Activated gamma-delta T cell (primary cell): Measurements from ENCODE around the gene EXOC3L2.
"Not testable (repeated sequence)": the region's sequence is repeated elsewhere in the genome, so short reads cannot be mapped to it uniquely, and the experiment has no call there.

ENCODE experiments used
- DNase-seq: peaks from one replicate; lab custom pipeline; 2025; lab: John Stamatoyannopoulos, UW

Gene EXOC3L2

DNA sequence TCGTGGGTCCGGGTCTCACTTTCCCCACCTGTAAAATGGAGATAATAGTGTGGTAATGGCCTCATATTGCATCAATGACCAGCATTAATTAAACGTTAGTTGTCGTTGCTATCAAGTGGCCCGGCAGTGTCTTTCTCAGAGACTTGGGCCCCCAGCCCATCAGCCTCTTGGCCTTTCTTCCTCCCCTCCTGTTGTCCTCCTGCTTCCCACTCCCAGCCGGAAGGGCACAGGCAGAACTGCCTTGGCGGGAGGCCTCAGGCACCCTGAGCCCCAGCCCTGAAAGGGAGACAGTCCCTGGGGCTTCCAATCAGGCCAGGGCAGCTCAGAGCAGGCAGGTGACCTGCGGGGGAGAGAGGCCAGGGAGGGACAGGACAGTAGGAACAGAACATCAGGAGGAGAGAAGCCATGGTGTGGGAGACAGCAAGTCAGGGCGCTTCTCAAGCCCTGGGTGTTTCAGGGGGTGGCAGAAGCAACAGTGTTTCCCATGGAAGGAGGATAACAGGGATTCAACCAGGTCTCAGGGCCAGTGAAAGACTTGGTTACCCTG is 10.5 kb upstream of the EXOC3L2 start:
- no peak for DNase-seq

DNA sequence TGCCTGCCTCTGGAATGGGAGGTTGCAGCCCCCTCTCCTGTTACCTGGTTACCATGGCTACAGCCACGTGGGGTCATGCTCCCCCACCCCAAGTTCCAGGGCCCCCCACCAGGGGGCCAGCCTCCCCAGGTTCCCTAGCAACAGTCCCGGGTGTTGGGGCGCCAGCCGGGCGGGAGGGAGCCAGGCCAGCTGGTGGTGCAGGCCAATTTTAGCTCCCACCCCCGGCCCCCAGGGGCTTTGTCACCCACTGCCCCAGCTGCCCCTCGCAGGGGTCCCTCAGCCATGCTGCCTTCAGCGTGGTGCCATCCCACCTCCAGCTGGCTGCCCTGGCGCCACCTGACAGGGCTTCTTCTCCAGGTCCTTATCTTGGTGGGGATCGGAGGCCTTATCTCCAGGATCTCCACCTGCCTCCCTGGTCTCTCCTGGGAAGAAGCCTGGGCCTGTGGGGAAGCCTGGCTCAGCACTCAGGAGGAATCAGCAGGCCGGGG is 8.9 kb upstream of the EXOC3L2 start:
- DNase-seq = no peak

DNA sequence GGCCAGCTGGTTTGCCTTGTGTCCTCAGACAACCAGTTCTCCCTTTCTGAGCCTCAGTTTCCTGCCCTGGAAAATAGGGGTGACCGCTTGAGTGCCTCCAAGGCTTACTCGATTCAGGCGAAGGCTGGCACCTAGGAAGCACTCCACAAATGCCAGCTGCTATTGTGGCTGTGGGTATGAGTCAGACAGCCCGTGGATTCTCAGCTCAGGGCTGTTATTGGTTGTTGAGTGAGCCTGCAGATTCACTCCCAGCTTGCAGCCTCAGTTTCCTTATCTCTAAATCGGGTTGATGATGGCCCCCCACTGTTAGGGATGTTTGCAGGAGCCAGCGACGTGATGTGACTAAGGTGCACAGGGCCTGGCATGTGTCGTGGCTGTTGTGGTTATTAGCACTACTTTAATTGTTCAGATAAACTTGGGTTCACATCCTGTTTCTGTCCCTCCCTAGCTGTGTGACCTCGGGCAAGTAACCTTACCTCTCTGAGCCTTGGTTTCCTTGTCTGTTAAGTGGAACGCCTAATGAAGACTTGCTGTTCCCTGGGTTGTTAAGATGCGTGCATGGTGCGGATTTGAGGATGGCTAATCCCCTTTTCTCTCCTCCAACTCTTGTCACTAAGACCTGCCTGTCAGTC is 8.3 kb upstream of the EXOC3L2 start:
- DNase-seq = no peak

DNA sequence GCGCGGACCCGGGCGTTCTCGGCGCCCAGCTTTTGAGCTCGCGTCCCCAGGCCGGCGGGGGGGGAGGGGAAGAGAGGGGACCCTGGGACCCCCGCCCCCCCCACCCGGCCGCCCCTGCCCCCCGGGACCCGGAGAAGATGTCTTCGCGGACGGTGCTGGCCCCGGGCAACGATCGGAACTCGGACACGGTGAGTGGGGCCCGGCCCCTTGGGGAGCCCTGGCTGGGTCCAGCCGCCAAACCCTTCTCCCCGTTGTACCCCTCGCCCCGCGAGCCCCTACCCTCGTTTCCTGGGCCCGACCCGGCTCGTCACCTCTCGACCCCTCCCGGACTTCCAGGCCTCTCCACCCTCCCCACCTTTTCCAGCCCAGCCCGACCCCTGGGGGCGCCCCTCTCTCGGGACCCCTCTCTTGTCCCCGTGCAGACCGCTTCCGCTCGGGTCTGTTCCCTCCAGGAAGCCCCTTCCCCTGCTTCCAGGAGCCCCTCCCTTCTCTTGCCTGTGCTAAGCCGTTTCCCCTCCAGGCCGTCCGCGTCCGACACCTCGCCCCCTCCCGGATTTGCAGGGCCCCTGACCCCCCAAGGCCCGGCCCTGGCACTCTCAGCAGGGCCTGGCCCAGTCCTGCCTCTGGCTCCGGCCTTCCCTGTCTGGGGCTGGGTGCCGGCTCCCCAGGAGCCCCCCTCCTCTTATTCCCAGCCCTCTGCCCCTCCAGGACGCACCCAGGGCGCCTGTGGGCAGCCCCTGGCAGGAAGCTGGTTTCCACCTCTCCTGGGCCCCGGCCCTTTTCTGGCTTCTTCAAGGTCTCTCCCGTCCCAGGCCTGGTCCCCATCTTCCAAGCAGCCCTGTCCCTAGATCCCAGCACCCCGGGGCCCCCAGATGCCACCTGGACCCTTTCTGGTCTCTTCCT is 6.5 kb upstream of the EXOC3L2 start:
- DNase-seq = no peak

DNA sequence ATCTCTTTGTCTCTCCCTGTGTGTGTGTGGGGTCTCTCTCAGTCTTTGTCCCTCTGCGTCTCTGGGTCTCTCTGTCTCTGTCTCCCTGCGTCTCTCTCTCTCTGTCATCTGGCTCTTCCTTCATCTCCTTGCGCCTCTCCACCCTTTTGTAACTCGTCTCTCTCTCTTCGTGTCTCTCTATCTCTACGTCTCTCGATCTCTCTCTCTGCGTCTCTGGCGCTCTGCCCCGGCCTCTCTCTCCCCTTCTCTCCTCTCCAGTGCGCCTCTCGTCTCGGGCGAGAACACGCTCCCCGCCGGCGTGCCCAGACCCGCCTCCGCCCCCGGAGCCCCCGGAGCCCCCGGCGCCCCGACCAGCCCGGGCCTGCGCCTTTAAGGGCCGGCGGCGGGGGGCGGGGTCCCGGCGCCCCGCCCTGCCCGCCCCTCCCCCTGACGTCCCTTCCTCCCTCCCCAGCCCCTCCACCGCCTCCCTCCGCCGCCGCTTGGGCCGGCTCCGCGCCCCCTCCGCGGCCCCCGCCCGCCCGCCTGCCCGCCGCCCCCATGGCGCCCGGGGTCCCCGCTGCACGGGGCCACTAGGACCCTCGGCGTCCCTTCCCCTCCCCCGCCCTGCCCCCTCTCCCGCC is 5.7 kb upstream of the EXOC3L2 start, which contains the start of gene MARK4:
Gene MARK4, plus strand, starts transcription at position 440 of the 620 bp plus-strand sequence. CDS start 318 bp downstream, outside the sequence.
- DNase-seq = peak; percentile 39

DNA sequence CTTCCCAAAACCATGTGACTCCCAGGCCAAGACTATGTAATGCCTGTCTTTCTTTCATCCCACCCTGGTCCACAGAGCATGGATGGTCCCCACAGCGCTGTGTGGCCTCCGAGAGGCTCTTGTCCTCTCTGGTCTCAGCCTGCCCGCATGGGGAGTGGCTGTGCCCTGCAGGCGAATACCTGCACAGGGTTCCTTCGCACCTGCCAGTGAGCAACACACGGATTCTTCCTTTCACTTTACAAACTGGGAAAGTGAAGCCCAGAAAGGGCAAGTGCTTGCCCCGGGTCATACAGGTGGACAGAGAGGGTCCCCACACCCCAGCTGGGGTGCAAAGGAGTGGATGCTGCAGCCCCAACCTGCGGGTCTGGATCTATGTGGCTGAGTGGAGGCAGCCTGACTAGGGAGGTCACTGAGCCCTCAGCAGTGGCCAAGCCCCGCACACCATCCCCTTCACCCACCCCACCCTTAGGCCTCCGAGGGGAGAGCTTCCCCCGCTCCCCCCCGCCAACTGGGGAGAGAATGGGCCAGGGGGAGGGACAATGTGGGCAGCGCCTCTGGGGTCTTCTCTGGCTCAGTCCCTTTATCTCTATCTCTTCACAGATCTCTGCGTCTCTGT is 5.1 kb upstream of the EXOC3L2 start:
- no peak for DNase-seq

DNA sequence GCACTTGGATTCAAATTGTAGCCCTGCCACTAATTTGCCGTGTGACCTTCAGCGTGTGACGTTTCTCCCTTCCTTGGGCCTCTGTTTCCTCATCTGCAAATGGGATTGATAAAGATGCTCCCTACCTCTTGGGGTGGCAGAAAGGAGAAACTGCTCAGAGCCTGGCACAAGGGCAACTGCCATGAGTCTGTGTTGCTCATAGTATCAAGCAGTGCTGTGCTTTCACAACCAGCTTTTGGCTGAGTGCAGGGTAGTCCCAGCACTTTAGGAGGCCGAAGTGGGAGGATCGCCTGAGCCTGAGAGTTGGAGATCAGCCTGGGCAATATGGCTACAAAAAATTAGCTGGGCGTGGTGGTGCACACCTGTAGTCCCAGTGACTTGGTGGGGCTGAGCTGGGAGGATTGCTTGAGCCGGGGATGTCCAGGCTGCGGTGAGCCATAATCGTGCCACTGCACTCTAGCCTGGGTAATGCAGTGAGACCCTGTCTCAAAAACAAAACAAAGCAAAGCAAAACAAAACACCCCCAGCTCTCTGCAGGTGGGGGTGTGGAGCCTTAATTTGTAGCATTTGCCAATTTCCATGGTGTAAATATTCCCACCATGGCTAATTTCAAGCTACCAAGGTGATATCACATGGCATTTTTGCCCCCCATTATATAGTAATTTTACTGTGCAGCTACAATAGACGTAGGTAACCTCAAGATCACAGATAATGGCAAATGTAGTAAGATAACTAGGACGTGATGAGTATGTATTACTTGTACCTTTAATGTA is 4.2 kb upstream of the EXOC3L2 start:
- no peak for DNase-seq

DNA sequence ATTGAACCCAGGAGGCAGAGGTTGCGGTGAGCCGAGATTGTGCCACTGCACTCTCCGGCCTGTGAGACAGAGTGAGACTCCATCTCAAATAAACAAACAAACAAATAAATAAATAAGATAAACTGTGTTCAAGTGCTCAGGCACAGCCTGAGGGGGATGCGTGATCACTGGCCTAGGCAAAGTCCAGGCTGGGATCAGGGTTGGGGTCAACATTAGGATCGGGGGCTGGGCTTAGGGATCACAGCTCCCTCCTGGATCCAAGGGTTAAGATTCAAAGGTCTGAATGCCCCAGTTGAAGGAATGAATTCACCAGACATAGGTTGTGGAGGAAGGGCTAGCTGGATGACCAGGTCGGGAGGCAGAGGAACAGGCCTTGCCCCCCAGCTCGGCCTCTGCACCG is 1.9 kb upstream of the EXOC3L2 start:
- DNase-seq = no peak

DNA sequence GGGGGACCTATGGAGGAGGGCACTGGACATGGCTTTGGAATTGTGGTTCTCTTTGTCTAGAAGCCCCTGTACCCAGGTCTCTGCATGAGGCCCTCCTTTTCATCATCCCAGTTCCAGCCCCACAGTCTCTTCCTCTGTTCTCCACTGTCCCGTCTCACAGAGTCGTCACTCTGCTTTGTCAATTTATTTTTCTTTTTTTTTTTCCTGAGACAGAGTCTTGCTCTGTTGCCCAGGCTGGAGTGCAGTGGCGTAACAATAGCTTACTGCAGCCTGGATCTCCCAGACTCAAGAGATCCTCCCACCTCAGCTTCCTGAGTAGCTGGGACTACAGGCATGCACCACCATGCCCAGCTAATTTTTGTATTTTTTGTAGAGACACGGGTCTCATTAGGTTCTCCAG is 619 bp upstream of the EXOC3L2 start:
- DNase-seq = no peak

DNA sequence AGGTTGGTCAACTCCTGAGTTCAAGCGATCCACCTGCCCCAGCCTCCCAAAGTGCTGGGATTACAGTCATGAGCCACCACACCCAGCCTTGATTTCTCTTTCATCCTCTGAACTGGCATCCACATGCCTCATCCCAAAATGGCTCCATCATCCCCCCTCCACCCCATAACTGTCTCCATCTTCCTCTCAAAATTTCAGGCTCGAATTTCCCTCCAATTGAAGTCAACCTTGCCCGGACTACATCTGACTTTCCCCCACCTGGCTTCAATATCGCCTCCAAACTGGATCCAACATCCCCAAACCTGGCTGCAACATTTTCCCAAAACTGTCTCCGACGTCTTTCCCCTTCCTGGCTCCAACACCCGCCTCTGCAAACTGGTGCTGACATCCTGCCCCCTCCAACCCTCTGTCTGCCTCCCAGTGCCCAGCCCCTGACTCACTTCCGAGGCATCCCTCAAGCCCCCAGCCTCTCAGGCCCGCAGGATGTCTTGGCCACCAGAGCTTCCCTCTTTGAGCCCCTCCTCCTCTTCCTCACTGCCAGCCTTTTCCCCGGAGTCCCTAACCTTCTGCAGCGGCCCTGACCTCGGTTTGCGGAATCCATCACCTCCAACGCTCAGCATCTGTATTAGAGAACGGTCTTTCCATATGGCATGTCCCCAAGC is 943 bp downstream of the EXOC3L2 start:
- DNase-seq = no peak

DNA sequence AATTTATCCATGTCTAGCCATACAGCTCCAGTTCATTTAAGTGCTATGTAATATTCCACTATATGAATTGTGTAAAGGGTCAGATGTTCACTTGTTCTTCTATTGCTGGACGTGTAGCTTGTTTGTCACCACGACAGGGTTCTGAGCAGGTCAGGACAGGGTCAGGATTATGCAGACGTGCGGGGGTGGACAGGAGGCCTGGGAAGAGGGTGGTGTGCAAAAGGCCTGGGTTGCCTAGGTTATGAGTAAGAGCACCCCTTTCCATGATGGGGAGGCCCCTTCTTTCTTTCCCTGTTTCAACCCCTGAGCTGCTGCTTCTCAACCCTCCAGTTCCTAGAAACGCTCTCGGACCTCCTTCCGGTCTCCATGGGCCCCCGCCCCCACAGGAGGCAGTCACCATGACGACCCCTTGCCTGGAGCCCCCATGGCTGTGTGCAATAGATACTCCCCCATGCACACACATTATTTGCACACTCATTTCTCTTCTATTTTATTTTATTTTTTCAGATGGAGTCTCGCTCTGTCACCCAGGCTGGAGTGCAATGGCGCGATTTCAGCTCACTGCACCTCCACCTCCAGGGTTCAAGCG is 2.0 kb downstream of the EXOC3L2 start:
- DNase-seq = no peak

DNA sequence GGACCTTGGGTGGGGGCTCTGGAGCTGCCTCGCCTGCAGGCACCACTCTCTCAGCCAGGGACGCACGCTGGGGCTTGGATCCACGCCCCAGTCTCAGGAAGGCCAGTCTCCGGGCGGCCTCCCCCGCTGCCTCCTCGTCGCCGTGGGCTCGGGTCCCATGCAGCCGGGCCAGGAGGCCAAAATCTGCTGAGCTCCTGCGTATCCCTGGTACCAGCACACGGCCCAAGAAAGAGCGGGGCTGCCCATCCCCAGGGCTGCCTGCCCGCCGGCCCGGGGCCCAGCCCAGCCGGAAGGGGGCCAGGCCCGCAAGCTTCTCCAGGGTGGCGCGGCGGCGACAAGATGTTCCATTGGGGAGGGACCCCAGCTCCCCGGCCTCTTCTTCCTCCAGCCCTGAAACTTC is 6.7 kb downstream of the EXOC3L2 start:
- no peak for DNase-seq

DNA sequence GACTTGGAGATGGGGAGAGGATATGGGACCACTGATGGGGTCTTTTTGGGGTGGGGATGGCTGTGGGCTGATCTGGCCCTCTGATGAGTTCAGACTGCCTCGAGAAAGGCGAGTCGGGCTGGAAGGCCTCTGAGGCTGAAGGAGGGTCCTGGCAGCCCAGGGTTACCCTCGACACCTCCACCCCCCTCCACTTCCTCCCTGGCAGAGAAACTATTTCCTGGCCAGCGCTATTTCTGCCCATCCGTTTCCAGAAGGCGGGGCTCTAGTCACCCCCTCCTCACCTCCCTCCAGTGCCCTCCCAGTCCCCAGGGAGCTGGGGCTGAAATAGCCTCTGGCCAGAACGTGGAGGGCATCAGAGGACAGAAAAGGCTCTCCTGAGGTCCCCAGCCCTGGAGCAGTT is 9.7 kb downstream of the EXOC3L2 start:
- no peak for DNase-seq

DNA sequence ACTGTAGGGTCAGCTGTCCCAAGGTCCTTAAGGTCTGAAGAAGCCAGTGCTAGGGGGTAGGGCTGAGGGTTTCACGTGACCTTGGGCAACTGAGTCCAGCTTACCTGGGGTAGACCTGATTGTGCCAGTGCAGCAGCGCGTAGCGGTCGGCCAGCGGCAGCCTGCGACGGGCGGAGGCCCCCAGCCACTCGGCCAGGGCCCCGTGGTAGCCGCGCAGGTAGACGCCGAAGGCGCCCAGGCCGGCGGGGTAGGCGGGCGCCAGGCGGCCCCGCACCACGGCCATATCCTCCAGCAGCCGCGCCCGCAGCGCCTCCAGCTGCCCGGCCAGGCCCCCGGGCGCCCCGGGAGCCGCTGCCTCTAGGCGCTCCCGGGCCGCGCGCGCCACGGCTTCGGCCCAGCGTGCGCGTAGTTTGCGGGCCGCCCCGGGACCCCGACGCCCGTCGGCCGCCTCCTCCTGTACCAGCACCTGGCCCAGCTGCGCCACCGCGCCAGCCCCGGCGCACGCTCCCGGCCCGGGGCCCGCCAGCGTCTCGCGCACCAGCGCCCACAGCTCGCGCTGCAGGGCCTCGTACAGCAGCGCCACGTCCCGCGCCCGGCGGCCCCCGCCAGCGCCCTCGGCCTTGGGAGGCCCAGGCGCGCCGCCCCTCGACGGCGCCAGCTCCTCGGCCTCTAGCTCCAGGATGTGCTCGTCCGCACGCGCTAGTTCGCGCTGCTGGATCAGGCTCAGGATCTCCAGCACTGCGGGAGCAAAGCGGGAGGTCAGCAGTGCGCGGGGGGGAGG is 10.9 kb downstream of the EXOC3L2 start:
- no peak for DNase-seq

DNA sequence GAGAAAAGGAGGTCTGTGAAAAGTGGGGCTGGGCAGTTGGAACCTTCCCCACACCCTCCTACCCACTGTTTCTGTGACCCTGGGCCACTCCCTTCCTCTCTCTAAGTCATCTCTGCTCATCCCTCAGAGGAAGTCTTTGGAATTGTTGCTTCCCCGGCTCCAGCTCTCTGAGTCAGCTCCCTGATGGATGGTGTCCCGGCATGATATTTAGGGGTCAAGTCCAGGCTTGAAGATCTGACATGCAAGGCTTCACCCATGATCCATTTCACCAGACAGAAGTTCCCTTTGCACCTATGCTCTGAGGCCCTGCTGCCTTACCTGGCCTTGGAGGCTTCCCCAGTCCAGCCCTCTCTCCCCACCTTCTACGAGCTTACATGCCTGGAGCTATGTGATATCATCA is 13.3 kb downstream of the EXOC3L2 start:
- DNase-seq = no peak

DNA sequence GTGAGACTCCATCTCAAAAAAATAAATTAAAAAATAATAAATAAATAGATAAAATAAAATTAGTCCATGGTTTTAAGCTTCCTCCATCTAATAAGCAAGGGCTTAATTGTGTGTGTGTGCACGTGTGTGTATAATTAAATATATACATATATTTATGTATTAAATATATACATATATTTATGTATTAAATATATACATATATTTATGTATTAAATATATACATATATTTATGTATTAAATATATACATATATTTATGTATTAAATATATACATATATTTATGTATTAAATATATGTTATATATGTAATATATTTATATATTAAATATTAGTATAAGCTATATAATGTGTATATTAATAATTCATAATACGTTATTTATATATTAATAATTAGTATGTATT is 16.2 kb downstream of the EXOC3L2 start:
- DNase-seq = not testable (repeated sequence)

DNA sequence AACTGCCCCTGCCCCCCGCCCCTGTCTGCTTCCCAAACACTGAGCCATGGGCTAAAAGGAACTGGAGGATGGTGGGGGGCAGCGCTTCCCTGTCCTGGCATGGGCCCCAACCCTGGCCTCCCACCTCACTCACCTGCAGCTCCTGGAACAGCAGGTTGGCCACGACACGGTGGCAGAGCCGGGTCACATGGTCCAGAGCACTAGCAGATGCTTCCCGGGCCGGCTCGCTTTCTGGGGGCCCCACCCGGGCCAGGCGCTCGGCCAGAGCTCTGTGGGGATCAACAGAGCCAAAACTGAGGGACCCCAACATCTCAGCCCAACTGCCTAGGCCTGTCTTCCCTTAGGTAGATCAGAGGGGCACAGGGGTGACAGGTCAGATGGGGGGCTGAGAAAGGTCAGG is 20.6 kb downstream of the EXOC3L2 start:
- no peak for DNase-seq

DNA sequence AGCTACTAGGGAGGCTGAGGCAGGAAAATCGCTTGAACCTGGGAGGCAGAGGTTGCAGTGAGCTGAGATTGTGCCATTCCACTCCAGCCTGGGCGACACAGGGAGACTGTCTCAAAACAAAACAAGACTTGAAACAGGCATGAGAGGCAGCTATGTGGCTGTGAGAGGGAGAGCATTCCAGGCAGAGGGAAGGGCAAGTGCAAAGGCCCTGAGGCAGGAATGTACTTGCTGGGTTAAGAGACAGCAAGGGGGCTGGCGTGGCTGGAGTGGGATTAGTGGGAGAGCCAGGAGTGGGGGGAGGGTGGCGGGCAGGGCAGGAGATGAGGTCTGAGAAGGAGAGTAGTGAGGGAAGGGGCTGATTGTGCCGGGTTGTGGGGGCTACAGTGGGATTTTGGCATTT is 21.3 kb downstream of the EXOC3L2 start:
- no peak for DNase-seq

DNA sequence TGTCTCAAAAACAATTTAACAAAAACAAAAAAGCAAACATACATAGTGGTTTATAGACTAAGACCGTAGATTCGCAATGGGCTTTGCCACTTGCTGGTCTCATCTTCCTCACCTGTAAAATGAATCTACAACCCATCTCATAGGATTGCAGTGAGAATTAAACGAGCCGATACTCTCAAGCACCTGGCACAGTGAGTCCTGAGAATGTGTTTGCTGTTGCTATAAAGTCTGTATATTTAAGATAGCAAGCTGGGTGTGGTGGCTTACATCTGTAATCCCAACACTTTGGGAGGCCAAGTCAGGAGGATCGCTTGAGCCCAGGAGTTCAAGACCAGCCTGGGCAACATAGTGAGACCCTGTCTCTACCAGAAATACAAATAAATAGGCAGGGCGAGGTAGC is 22.5 kb downstream of the EXOC3L2 start:
- no peak for DNase-seq
